Thoracic aorta (tissue), 2 donors: ENCODE data around the gene DMRT1. TPM values are rescaled to one million over a fixed set of nuclear protein-coding genes. Genes with fewer than 3 reads are reported as not detected.
A peak's percentile ranks its signal among the peaks of the same experiment; 100 is the strongest.

Experiments used
- ATAC-seq: fragments of 150-250 bp; one replicate; pipeline ENCODE4 v1.8.0; 2017; ENCODE audit warnings: low read depth; ENCODE audit not compliant: insufficient number of reproducible peaks, low FRiP score
- DNase-seq: peaks from one replicate; pipeline ENCODE4 v3.0.0-alpha.2; 2020; ENCODE audit warnings: low spot score
- H3K27ac ChIP-seq, 2 donors: fragments of 200-600 bp; sonication (generic); 1 replicate in 1 of 2; 2 replicates in 1 of 2; pipeline ENCODE4 v1.5.1; 2016; ENCODE audit warnings: mild to moderate bottlenecking in 2 of 2, moderate library complexity in 2 of 2
- H3K27me3 ChIP-seq: fragments of 200-600 bp; sonication (generic); replicated peaks from 2 replicates; pipeline ENCODE4 v1.6.0; 2016; ENCODE audit warnings: mild to moderate bottlenecking; ENCODE audit not compliant: insufficient read depth
- H3K36me3 ChIP-seq: fragments of 200-600 bp; sonication (generic); one replicate; pipeline ENCODE4 v1.5.1; 2016
- H3K4me1 ChIP-seq, 2 donors: fragments of 200-600 bp; sonication (generic); 1 replicate in 1 of 2; 2 replicates in 1 of 2; pipeline versions ENCODE4 v1.5.1 to v1.6.0; 2016; ENCODE audit warnings: low read depth in 2 of 2, mild to moderate bottlenecking in 1 of 2; ENCODE audit not compliant: control insufficient read depth in 1 of 2
- H3K4me3 ChIP-seq: fragments of 200-600 bp; sonication (generic); 2 replicates; pipeline ENCODE4 v1.5.1; 2016; ENCODE audit warnings: mild to moderate bottlenecking
- H3K9me3 ChIP-seq: fragments of 200-600 bp; sonication (generic); 2 replicates; pipeline ENCODE4 v1.5.1; 2016
- CTCF ChIP-seq: fragments of 200-600 bp; sonication (generic); IDR thresholded peaks from one replicate; pipeline ENCODE4 v1.5.1; 2019; ENCODE audit warnings: antibody characterized with exemption
- total RNA-seq, 2 donors: library from RNA; depleted of rRNA; stranded (reverse); fragments of >200 nt; gene quantifications; one replicate each; pipeline versions ENCODE4 v1.1.0 to v1.2.3, GENCODE V29; 2016

Gene DMRT1
- total RNA-seq, 2 donors from 2014 or later, result not detected

DNA sequence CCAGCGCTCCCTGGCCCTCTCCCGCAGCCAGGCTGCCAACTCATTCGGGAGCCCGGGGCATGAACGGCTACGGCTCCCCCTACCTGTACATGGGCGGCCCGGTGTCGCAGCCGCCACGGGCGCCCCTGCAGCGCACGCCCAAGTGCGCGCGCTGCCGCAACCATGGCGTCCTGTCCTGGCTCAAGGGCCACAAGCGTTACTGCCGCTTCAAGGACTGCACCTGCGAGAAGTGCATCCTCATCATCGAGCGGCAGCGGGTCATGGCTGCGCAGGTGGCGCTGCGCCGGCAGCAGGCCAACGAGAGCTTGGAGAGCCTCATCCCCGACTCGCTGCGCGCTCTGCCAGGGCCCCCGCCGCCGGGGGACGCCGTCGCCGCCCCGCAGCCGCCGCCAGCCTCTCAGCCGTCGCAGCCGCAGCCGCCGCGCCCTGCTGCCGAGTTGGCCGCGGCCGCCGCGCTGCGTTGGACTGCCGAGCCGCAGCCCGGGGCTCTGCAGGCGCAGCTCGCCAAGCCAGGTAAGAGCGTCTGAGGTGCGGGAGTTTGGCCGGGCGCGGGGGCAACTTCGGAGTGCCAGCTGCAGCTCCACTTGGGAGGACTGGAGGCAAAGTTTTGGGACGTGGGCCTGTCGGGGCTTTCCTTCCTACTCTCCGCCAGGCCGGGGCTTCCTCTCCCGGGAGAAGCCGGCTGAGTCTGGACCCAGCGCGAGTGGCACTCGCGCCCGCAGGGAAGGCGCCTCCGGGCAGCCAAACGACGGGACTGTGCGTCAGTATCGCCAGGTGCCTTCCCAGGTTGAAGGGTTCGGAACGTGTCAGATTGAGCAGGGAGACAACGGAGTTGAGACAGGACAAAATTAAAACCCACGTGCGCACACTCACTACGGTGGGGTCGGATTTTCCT is 135.7 kb downstream of the DMRT1 start:
- no peaks in the 10 kb centered on the region for H3K9me3 ChIP-seq
- DNase-seq, result no peak
- H3K36me3 ChIP-seq, result no peaks in the 10 kb centered on the region
- H3K27me3 ChIP-seq, result peaks cover 14% of the 10 kb centered on the region
- no peak for ATAC-seq
- H3K27ac ChIP-seq, result no peak overlapping the region
- TF ChIP-seq CTCF, result no peak
- H3K4me3 ChIP-seq, result peak overlapping the region; percentile 52
- H3K4me1 ChIP-seq, result peaks cover 5 to 15% of the 10 kb centered on the region in 2 donors

GRCh38 chr9:977838-978830 is 136.6 kb downstream of the DMRT1 start:
- Histone ChIP-seq H3K9me3 (no peaks in the 10 kb centered on the region), H3K27ac (no peak overlapping the region), H3K36me3 (no peaks in the 10 kb centered on the region), H3K4me1 (peaks cover 5% of the 10 kb centered on the region in 2 donors), H3K27me3 (peaks cover 7% of the 10 kb centered on the region), H3K4me3 (no peak overlapping the region)
- ATAC-seq (no peak), DNase-seq (no peak)
- no peak for TF ChIP-seq CTCF

DNA sequence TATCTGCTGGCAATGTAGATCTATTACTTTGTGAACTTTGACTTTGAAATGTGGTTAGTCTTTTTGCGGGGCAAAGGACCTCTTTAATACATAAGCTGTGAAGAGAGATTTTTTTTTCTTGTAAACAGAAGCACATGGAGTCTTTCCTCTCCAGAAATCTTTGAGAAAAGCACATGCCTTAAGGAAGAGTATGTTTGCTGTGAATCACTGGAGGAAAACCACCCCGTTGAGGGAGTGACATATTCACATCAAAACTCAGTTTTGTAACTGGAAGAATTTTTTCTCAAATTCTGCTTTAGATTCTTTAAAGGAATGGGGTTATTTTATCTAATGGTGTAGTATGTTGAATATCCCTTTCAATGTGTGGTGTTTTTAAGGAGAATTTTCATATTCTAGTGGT is 138.5 kb downstream of the DMRT1 start:
- peaks cover 3% of the 10 kb centered on the region for H3K27me3 ChIP-seq
- H3K36me3 ChIP-seq, result no peaks in the 10 kb centered on the region
- no peak overlapping the region for H3K4me3 ChIP-seq
- H3K9me3 ChIP-seq, result no peaks in the 10 kb centered on the region
- H3K27ac ChIP-seq, result no peak overlapping the region
- H3K4me1 ChIP-seq, result peaks cover 5% of the 10 kb centered on the region in 2 donors
- no peak for TF ChIP-seq CTCF
- ATAC-seq, result no peak
- no peak for DNase-seq

DNA sequence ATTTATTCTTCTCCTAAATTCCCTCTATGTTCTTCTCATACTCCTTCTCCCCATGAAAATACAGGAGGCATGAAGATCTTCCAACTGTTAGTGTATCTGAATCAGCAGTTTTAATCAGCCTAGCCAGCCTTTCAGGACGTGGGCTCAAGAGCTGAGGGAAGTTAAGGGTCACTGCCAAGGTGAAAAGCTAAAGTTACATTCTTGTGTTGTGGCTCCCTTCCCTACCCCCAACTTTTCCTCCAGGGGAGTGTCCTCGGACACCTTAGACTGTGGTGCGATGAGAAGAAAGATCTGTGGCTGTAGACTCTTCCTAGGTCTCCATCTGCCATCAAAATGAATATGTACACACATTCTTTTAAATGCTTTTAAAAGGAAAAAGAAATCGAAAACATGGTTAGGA is 139.1 kb downstream of the DMRT1 start:
- no peaks in the 10 kb centered on the region for H3K36me3 ChIP-seq
- no peak overlapping the region for H3K27ac ChIP-seq
- no peak overlapping the region for H3K4me3 ChIP-seq
- DNase-seq (no peak), ATAC-seq (no peak)
- peaks cover 3% of the 10 kb centered on the region for H3K27me3 ChIP-seq
- H3K4me1 ChIP-seq, result peaks cover 5% of the 10 kb centered on the region in 2 donors
- TF ChIP-seq CTCF, result no peak
- H3K9me3 ChIP-seq, result no peaks in the 10 kb centered on the region

DNA sequence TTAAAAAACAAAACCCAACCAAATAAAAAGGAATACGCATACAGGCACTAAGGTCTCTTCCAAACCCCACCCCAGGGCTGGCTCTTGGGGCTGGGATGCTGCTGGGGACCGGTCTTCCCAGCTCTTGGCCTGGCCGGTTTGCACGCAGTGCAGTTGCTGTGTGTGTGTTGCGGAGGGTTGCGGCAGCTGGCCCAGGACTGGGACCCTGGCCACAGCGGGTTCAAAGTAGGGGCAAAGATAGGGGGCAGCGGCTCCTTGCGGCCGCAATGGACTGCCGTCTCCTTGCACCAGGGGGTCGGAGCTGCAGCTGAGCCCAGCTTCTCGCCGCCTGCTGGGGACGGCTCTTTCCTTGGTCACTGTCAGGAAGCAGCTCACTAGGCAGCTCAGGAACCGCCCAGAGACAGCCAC is 140.0 kb downstream of the DMRT1 start:
- no peak for DNase-seq
- H3K4me3 ChIP-seq, result no peak overlapping the region
- ATAC-seq, result no peak
- H3K4me1 ChIP-seq, result peaks cover 0 to 5% of the 10 kb centered on the region in 2 donors
- H3K27me3 ChIP-seq, result peaks cover 3% of the 10 kb centered on the region
- no peaks in the 10 kb centered on the region for H3K36me3 ChIP-seq
- no peaks in the 10 kb centered on the region for H3K9me3 ChIP-seq
- H3K27ac ChIP-seq, result no peak overlapping the region
- TF ChIP-seq CTCF, result no peak
